Gastroesophageal sphincter (tissue), 4 donors: ENCODE data around the gene PRMT9. TPM values are rescaled to one million over a fixed set of nuclear protein-coding genes. Genes with fewer than 3 reads are reported as not detected.
A peak's percentile ranks its signal among the peaks of the same experiment; 100 is the strongest.

Experiments used
- ATAC-seq: fragments of 150-250 bp; one replicate; pipeline ENCODE4 v1.9.1; 2016; ENCODE audit warnings: mild to moderate bottlenecking, moderate library complexity
- H3K27ac ChIP-seq, 4 donors: fragments of 200-600 bp; sonication (generic) in 3 of 4; 1 replicate in 3 of 4; 2 replicates in 1 of 4; pipeline ENCODE4 v1.5.1; 2016 to 2019
- H3K27me3 ChIP-seq: fragments of 200-600 bp; sonication (generic); one replicate; pipeline ENCODE4 v1.5.1; 2019
- H3K36me3 ChIP-seq, 2 donors: fragments of 200-600 bp; sonication (generic); one replicate each; pipeline ENCODE4 v1.5.1; 2019; ENCODE audit warnings: control low read depth in 1 of 2
- H3K4me1 ChIP-seq, 3 donors: fragments of 200-600 bp; sonication (generic); 1 replicate in 2 of 3; 2 replicates in 1 of 3; pipeline ENCODE4 v1.5.1; 2016 to 2019; ENCODE audit warnings: control low read depth in 2 of 3
- H3K4me3 ChIP-seq, 2 donors: fragments of 200-600 bp; sonication (generic); one replicate each; pipeline ENCODE4 v1.5.1; 2019; ENCODE audit warnings: mild to moderate bottlenecking in 1 of 2, moderate library complexity in 1 of 2
- H3K9me3 ChIP-seq, 3 donors: fragments of 200-600 bp; sonication (generic); one replicate each; pipeline ENCODE4 v1.5.1; 2017 to 2019; ENCODE audit warnings: control low read depth in 2 of 3
- CTCF ChIP-seq, 4 experiments: fragments of 200-600 bp in 2 of 4; fragments of 450-650 bp in 2 of 4; sonication (generic) in 1 of 4; IDR thresholded peaks; one replicate each; pipeline ENCODE4 v1.5.1; 2017 to 2019; ENCODE audit warnings: antibody characterized with exemption in 4 of 4, mild to moderate bottlenecking in 2 of 4, moderate library complexity in 2 of 4
- EP300 ChIP-seq: sonication (generic); formaldehyde crosslinking; IDR thresholded peaks from one replicate; pipeline ENCODE4 v1.6.1; 2017; ENCODE audit warnings: antibody characterized with exemption, mild to moderate bottlenecking
- POLR2A ChIP-seq, 2 donors: fragments of 450-650 bp; IDR thresholded peaks; one replicate each; pipeline ENCODE4 v1.6.1; 2017; ENCODE audit warnings: antibody characterized with exemption in 2 of 2, mild to moderate bottlenecking in 2 of 2, moderate library complexity in 1 of 2
- POLR2AphosphoS5 ChIP-seq: sonication (generic); formaldehyde crosslinking; IDR thresholded peaks from one replicate; pipeline ENCODE4 v1.6.1; 2017; ENCODE audit warnings: antibody characterized with exemption
- WGBS, 2 donors: methylation state at CpG; one replicate each; pipeline ENCODE4 v1.1.5; 2018; ENCODE audit warnings: low coverage in 1 of 2; 5-methylcytosine and 5-hydroxymethylcytosine counted together
- total RNA-seq, 4 donors: library from RNA; depleted of rRNA; stranded (reverse); fragments of >200 nt; gene quantifications; one replicate each; pipeline ENCODE4 v1.1.0, GENCODE V29; 2016

PRMT9 gene
- 10 to 100 TPM in 2 of 4 donors, 1 to 10 TPM in 2; 5.3 to 10.7 (median 9.0) TPM for total RNA-seq

GRCh38 chr4:147683717-147684700, at the start of gene PRMT9:
PRMT9 (minus strand) TSS chr4:147684163; CDS start chr4:147683987, 176 bp downstream.
- H3K36me3 ChIP-seq = peaks cover 0 to 10% of the 10 kb centered on the region in 2 donors
- H3K4me1 ChIP-seq = peaks cover 0 to 36% (median 10%) of the 10 kb centered on the region in 3 donors
- peak; percentile 97 for TF ChIP-seq POLR2AphosphoS5
- TF ChIP-seq EP300 = peak; percentile 89
- peak; percentile 82 to 87 for TF ChIP-seq POLR2A (IDR thresholded peaks at IDR 0.05)
- no peak for TF ChIP-seq CTCF (IDR thresholded peaks at IDR 0.05)
- no peaks in the 10 kb centered on the region for H3K9me3 ChIP-seq
- 0% methylated on average over 3 to 18 of the region's 69 CpGs for WGBS, 2 donors
- H3K4me3 ChIP-seq = peak within 1 kb of the TSS; percentile 69 to 89
- ATAC-seq = peak; percentile 100
- peak within 1 kb of the TSS; percentile 84 to 93 (median 88) for H3K27ac ChIP-seq
- H3K27me3 ChIP-seq = no peaks in the 10 kb centered on the region

- peak; percentile 40 for ATAC-seq
- Histone ChIP-seq H3K27ac (peak overlapping the region; percentile 80 to 97 (median 94)), H3K27me3 (no peaks in the 10 kb centered on the region), H3K36me3 (no peaks in the 10 kb centered on the region), H3K4me1 (peaks cover 0 to 34% (median 2%) of the 10 kb centered on the region in 3 donors), H3K4me3 (peak overlapping the region; percentile 74 to 85), H3K9me3 (no peaks in the 10 kb centered on the region)
- no peak for TF ChIP-seq EP300
- no peak for TF ChIP-seq CTCF (IDR thresholded peaks at IDR 0.05)
- TF ChIP-seq POLR2AphosphoS5 = no peak
- no peak for TF ChIP-seq POLR2A (IDR thresholded peaks at IDR 0.05)
- whole genome bisulfite sequencing, 2 donors = 0 to 4% methylated on average over 4 to 11 of the region's 38 CpGs
These were observed 48.7 kb upstream of the PRMT9 start for GRCh38 chr4:147732518-147733235.

GRCh38 chr4:147731580-147732517, 47.9 kb upstream of the PRMT9 start, which contains the start of gene ARHGAP10:
ARHGAP10 (plus strand) TSS chr4:147732088; CDS start chr4:147732302, 214 bp downstream.
- no peaks in the 10 kb centered on the region for H3K27me3 ChIP-seq
- peak within 1 kb of the TSS; percentile 80 to 97 (median 94) for H3K27ac ChIP-seq
- no peaks in the 10 kb centered on the region for H3K36me3 ChIP-seq
- peak within 1 kb of the TSS; percentile 74 to 85 for H3K4me3 ChIP-seq
- peak; percentile 90 for ATAC-seq
- H3K9me3 ChIP-seq = no peaks in the 10 kb centered on the region
- peaks cover 0 to 26% (median 0%) of the 10 kb centered on the region in 3 donors for H3K4me1 ChIP-seq
- peak; percentile 54 for TF ChIP-seq POLR2AphosphoS5
- peak; percentile 84 to 86 for TF ChIP-seq POLR2A (IDR thresholded peaks at IDR 0.05)
- no peak for TF ChIP-seq EP300
- TF ChIP-seq CTCF (IDR thresholded peaks at IDR 0.05) = peak in 1 of 4 experiments; percentile 5
- 0 to 2% methylated on average over 17 to 21 of the region's 106 CpGs for WGBS, 2 donors

GRCh38 chr4:147730333-147730732, 46.4 kb upstream of the PRMT9 start:
- no peaks in the 10 kb centered on the region for H3K27me3 ChIP-seq
- H3K36me3 ChIP-seq = no peaks in the 10 kb centered on the region
- TF ChIP-seq POLR2AphosphoS5 (no peak), POLR2A (IDR thresholded peaks at IDR 0.05) (no peak), CTCF (IDR thresholded peaks at IDR 0.05) (no peak), EP300 (no peak)
- H3K27ac ChIP-seq = no peak overlapping the region
- no peak for ATAC-seq
- no peaks in the 10 kb centered on the region for H3K9me3 ChIP-seq
- H3K4me3 ChIP-seq = no peak overlapping the region
- 79 to 89% methylated on average over 4 of the region's 4 CpGs for WGBS, 2 donors
- H3K4me1 ChIP-seq = peaks cover 0 to 11% (median 0%) of the 10 kb centered on the region in 3 donors
